Measurements from ENCODE around the gene ALKBH2. TPM values are rescaled to one million over a fixed set of nuclear protein-coding genes. Genes with fewer than 3 reads are reported as not detected.

Gene ALKBH2
- polyA plus RNA-seq (2012; ENCODE audit: missing spikeins), result 24.5 TPM

- TF ChIP-seq POLR2AphosphoS5 (IDR thresholded peaks at IDR 0.05; ENCODE audit: low read depth, low read length) (peak; percentile 97), TAF1 (IDR thresholded peaks at IDR 0.05; ENCODE audit: borderline replicate concordance, low read depth, low read length) (peak; percentile 67; the same call in 1 of the 2 replicates), POLR2A (IDR thresholded peaks at IDR 0.05; ENCODE audit: low read depth, low read length) (peak; percentile 96)
- DNase-seq (ENCODE audit: insufficient read length), result peak; percentile 82
- peak; percentile 99 for FAIRE-seq
Observed at GRCh38 chr12:109093022-109093918, at the start of gene ALKBH2. Gene ALKBH2 (minus strand): TSS chr12:109093472. CDS start chr12:109092786, 686 bp downstream.

- DNase-seq (ENCODE audit: insufficient read length) (no peak), FAIRE-seq (no peak)
- TF ChIP-seq TAF1 (IDR thresholded peaks at IDR 0.05; ENCODE audit: borderline replicate concordance, low read depth, low read length) (no peak), POLR2AphosphoS5 (IDR thresholded peaks at IDR 0.05; ENCODE audit: low read depth, low read length) (no peak), POLR2A (IDR thresholded peaks at IDR 0.05; ENCODE audit: low read depth, low read length) (no peak)
Observed at GRCh38 chr12:109140560-109140959, 47.3 kb upstream of the ALKBH2 start.

DNA sequence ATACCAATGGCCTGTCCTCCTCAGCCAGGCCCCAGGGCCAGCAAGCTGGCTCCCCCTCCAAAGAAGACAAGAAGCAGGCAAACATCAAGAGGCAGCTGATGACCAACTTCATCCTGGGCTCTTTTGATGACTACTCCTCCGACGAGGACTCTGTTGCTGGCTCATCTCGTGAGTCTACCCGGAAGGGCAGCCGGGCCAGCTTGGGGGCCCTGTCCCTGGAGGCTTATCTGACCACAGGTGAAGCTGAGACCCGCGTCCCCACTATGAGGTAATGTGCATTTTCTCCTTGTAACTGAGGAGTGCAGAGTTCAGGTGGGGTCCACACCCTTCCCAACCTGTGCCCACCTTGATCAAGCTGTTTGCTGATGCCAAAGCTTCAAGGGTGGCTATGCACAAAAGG lies 46.5 kb upstream of the ALKBH2 start:
- FAIRE-seq (no peak), DNase-seq (ENCODE audit: insufficient read length) (no peak)
- TF ChIP-seq POLR2A (IDR thresholded peaks at IDR 0.05; ENCODE audit: low read depth, low read length), result no peak
- no peak for TF ChIP-seq POLR2AphosphoS5 (IDR thresholded peaks at IDR 0.05; ENCODE audit: low read depth, low read length)
- TF ChIP-seq TAF1 (IDR thresholded peaks at IDR 0.05; ENCODE audit: borderline replicate concordance, low read depth, low read length), result no peak

DNA sequence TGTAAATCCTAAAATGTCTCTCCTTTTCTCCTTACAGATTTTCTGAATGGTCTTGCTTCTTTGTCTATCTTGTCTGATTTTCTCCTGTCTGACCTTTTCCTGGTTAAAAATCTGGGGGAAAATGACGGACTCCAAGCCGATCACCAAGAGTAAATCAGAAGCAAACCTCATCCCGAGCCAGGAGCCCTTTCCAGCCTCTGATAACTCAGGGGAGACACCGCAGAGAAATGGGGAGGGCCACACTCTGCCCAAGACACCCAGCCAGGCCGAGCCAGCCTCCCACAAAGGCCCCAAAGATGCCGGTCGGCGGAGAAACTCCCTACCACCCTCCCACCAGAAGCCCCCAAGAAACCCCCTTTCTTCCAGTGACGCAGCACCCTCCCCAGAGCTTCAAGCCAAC lies 46.1 kb upstream of the ALKBH2 start:
- FAIRE-seq (no peak), DNase-seq (ENCODE audit: insufficient read length) (no peak)
- TF ChIP-seq POLR2AphosphoS5 (IDR thresholded peaks at IDR 0.05; ENCODE audit: low read depth, low read length), result no peak
- no peak for TF ChIP-seq POLR2A (IDR thresholded peaks at IDR 0.05; ENCODE audit: low read depth, low read length)
- no peak for TF ChIP-seq TAF1 (IDR thresholded peaks at IDR 0.05; ENCODE audit: borderline replicate concordance, low read depth, low read length)

DNA sequence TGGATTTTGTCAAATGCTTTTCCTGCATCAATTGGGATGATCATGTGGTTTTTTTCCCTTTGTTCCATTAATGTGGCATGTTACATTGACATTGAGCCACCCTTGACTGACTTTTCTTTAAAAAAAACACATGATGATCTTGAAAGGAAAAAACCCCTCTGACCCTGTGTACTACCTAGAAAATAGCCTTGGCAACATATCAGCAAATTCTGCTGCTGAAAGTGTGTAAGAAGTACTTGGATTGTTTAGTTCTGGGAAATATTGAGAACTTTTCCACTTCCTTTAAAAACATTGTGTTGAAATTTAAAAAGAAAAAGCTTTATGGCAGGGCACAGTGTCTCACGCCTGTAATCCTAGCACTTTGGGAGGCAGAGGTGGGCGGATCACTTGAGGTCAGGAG lies 43.8 kb upstream of the ALKBH2 start:
- TF ChIP-seq POLR2AphosphoS5 (IDR thresholded peaks at IDR 0.05; ENCODE audit: low read depth, low read length) (no peak), POLR2A (IDR thresholded peaks at IDR 0.05; ENCODE audit: low read depth, low read length) (no peak), TAF1 (IDR thresholded peaks at IDR 0.05; ENCODE audit: borderline replicate concordance, low read depth, low read length) (no peak)
- FAIRE-seq (no peak), DNase-seq (ENCODE audit: insufficient read length) (no peak)

- no peak for FAIRE-seq
- TF ChIP-seq POLR2AphosphoS5 (IDR thresholded peaks at IDR 0.05; ENCODE audit: low read depth, low read length), result no peak
- TF ChIP-seq TAF1 (IDR thresholded peaks at IDR 0.05; ENCODE audit: borderline replicate concordance, low read depth, low read length), result no peak
- no peak for TF ChIP-seq POLR2A (IDR thresholded peaks at IDR 0.05; ENCODE audit: low read depth, low read length)
Observed at GRCh38 chr12:109134186-109134917, 41.1 kb upstream of the ALKBH2 start.

GRCh38 chr12:109131154-109132050 lies 38.1 kb upstream of the ALKBH2 start:
- DNase-seq (ENCODE audit: insufficient read length), result no peak
- FAIRE-seq, result no peak
- TF ChIP-seq POLR2A (IDR thresholded peaks at IDR 0.05; ENCODE audit: low read depth, low read length) (no peak), POLR2AphosphoS5 (IDR thresholded peaks at IDR 0.05; ENCODE audit: low read depth, low read length) (no peak), TAF1 (IDR thresholded peaks at IDR 0.05; ENCODE audit: borderline replicate concordance, low read depth, low read length) (no peak)

More at GRCh38 chr12:109134186-109134917, 41.1 kb upstream of the ALKBH2 start:
- DNase-seq (ENCODE audit: insufficient read length), result no peak

- no peak for TF ChIP-seq POLR2AphosphoS5 (IDR thresholded peaks at IDR 0.05; ENCODE audit: low read depth, low read length)
- TF ChIP-seq TAF1 (IDR thresholded peaks at IDR 0.05; ENCODE audit: borderline replicate concordance, low read depth, low read length), result no peak
- TF ChIP-seq POLR2A (IDR thresholded peaks at IDR 0.05; ENCODE audit: low read depth, low read length), result no peak
- no peak for FAIRE-seq
- DNase-seq (ENCODE audit: insufficient read length), result no peak
Observed at GRCh38 chr12:109130297-109131153, 37.3 kb upstream of the ALKBH2 start.

DNA sequence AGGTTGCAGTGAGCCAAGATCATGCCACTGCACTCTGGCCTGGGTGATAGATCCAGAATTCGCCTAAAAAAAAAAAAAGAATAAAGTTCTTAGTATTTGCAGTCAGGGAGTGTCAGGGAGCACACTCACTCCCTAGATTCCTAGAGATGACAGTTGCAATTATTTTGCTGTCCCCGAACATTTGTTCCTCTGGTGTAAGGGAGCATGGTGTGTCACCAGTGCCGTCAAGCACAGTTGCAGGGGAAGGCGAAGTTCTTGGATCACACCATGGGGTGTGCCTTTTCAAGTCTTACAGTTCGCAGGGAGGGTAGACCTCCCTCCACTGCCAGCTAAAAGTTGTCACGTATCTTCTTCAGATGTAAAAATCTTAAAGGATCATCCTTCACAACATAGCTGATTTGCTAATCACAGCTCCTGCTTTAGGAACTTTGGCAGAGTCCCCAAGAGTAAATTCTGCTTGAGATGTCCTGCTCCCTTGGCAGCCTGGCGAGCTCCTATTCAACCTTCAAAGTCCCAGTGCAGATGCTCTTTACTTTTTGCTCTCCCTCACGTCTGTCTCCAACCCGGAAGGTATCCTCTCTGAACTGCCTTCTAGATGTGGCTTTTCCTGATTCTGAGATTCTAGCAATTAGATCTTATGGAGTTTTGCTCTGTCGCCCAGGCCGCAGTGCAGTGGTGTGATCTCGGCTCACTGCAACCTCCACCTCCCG lies 34.4 kb upstream of the ALKBH2 start:
- TF ChIP-seq TAF1 (IDR thresholded peaks at IDR 0.05; ENCODE audit: borderline replicate concordance, low read depth, low read length) (no peak), POLR2A (IDR thresholded peaks at IDR 0.05; ENCODE audit: low read depth, low read length) (no peak), POLR2AphosphoS5 (IDR thresholded peaks at IDR 0.05; ENCODE audit: low read depth, low read length) (no peak)
- DNase-seq (ENCODE audit: insufficient read length), result no peak
- FAIRE-seq, result no peak
